Activated T-helper 1 cell treated with anti-CD3 and anti-CD28 coated beads, Interleukin-12 subunit alpha, Interleukin-12 subunit beta, Interleukin-2, Interleukin-4 antibody, amounts not matched to agents 30 ng/mL and 10 ng/mL and 1 ng/mL, durations not matched to agents 14 hours and 24 hours and 36 hours (primary cell): Measurements from ENCODE around the gene RAB29. TPM values are rescaled to one million over a fixed set of nuclear protein-coding genes. Genes with fewer than 3 reads are reported as not detected.
A peak's percentile ranks its signal among the peaks of the same experiment; 100 is the strongest.
"Not testable (repeated sequence)": the region's sequence is repeated elsewhere in the genome, so short reads cannot be mapped to it uniquely, and the experiment has no call there.

Source experiments
- DNase-seq: peaks from one replicate; pipeline ENCODE4 v3.0.0; 2021; ENCODE audit warnings: low spot score
- H3K27ac Mint-ChIP-seq: one replicate; pipeline ENCODE4 v1.8.0; 2021; ENCODE audit warnings: mild to moderate bottlenecking, mixed read lengths
- H3K27me3 Mint-ChIP-seq: one replicate; pipeline ENCODE4 v1.8.0; 2022; ENCODE audit warnings: mild to moderate bottlenecking, moderate library complexity, mixed read lengths; ENCODE audit not compliant: insufficient read depth
- H3K36me3 Mint-ChIP-seq: one replicate; pipeline ENCODE4 v1.8.0; 2021; ENCODE audit warnings: low read depth, mixed read lengths
- H3K4me1 Mint-ChIP-seq: one replicate; pipeline ENCODE4 v1.8.0; 2021; ENCODE audit warnings: low read depth, mixed read lengths
- H3K4me3 Mint-ChIP-seq: one replicate; pipeline ENCODE4 v1.8.0; 2021; ENCODE audit warnings: mild to moderate bottlenecking, moderate library complexity, mixed read lengths
- H3K9me3 Mint-ChIP-seq: one replicate; pipeline ENCODE4 v1.8.0; 2021; ENCODE audit warnings: mixed read lengths
- intact Hi-C: fragments of 100-400 bp; cut with micrococcal nuclease; formaldehyde crosslinking; loops from one replicate; pipeline ENCODE4 v1.15.1; 2024
- total RNA-seq: library from RNA; stranded (reverse); gene quantifications from 2 replicates; pipeline ENCODE4 v1.2.3, GENCODE V29; 2022

RAB29 gene
- total RNA-seq = 37.2 and 38.1 TPM in 2 replicates

DNA sequence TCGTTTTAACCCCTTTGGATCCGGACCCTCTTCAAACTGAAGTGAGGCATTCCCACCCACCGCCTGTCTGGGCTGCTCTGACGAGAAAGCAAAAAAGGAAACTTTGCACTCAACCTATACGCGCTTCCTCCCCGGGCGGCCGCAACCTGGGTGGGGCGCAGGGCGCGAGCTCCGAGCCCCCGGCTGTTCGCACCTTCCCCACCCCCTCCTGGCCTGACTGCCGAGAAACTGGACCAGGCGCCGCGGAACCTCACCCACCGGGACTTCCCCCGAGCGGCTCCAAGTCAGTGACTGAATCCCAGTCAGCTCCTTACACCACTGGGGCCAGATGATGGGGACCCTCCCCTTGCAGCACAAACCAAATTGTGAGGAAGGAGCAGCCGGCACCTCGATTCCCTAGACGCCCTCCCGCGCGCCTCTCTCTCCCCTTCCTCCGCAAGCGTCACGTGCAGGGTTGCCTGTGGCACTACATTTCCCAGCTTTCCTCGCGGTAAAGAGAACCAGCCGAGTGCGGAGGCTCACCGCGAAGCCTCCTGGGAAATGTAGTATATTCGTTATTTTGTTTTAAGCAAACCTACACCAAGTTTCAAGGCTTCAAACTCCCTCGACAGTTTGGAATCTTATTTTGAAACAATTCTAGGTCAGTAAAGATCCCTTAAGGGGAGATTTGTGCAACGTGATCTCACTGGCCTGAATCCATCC, at the start of gene RAB29:
RAB29 (minus strand) TSS at position 468 of the 702 bp plus-strand sequence. CDS start 526 bp downstream, outside the sequence.
- Mint-ChIP-seq H3K36me3 (peaks cover 27% of the 10 kb centered on the region), H3K4me3 (peak within 1 kb of the TSS; percentile 88), H3K27me3 (no peaks in the 10 kb centered on the region), H3K27ac (peak within 1 kb of the TSS; percentile 93), H3K4me1 (peaks cover 59% of the 10 kb centered on the region), H3K9me3 (no peaks in the 10 kb centered on the region)
- intact Hi-C loops = loop anchor here (1.0 to 2.0 kb wide), 4 partner anchors 38 to 143 kb away; partner anchors contain the start of genes ELK4 and SLC41A1
- DNase-seq = peak; percentile 82

DNA sequence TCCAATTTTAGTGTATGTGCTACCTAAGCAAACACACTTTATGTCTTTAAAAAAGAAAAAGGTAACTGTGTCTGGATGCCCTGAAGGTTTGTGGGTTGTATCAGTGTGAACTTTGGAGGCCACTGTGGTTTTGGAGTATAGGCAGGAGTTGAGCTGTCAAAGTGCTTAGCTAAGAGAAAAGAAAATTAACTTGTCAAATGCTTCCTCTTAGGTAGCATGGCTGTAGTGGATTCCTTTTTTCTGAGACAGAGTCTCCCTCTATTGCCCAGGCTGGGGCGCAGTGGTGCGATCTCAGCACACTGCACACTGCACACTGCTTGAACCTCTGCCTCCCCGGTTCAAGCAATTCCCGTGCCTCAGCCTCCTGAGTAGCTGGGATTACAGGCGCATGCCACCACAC, 48.9 kb upstream of the RAB29 start:
- Mint-ChIP-seq H3K27me3 (peaks cover 2% of the 10 kb centered on the region), H3K9me3 (no peaks in the 10 kb centered on the region), H3K4me3 (no peak overlapping the region), H3K4me1 (peaks cover 29% of the 10 kb centered on the region), H3K27ac (no peak overlapping the region), H3K36me3 (no peaks in the 10 kb centered on the region)
- intact Hi-C loops = no loop called here
- DNase-seq = no peak

GRCh38 chr1:205823260-205823659, 48.0 kb upstream of the RAB29 start:
- intact Hi-C loops = not testable (repeated sequence)

DNA sequence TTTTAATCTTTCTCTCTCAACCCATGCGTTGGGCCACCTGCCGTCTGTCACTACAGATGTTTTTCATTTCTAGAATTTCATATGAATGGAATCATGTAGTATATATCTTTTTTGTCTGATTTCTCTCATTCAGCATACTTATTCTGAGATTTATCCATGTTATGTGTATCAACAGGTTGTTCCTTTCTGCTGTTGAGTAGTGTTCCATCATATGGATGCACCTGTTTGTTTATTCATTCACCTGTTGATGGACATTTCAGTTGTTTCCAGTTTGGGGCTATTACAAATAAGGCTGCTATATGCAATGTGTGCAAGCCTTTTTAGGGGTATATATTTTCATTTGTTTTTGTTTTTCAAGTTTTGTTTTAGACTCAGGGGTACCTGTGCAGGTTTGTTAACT, 47.1 kb upstream of the RAB29 start:
- Mint-ChIP-seq H3K27ac (no peak overlapping the region), H3K4me3 (no peak overlapping the region), H3K36me3 (no peaks in the 10 kb centered on the region), H3K4me1 (peaks cover 29% of the 10 kb centered on the region), H3K27me3 (peaks cover 2% of the 10 kb centered on the region), H3K9me3 (no peaks in the 10 kb centered on the region)
- no peak for DNase-seq
- intact Hi-C loops = no loop called here

More at GRCh38 chr1:205823260-205823659, 48.0 kb upstream of the RAB29 start:
- peak overlapping the region; percentile 23 for H3K4me3 Mint-ChIP-seq
- not testable (repeated sequence) for H3K27me3 Mint-ChIP-seq, H3K36me3 Mint-ChIP-seq, H3K9me3 Mint-ChIP-seq, DNase-seq
- peaks cover 29% of the 10 kb centered on the region for H3K4me1 Mint-ChIP-seq
- H3K27ac Mint-ChIP-seq = peak overlapping the region; percentile 57

- no peak overlapping the region for H3K4me3 Mint-ChIP-seq
Measured at GRCh38 chr1:205817988-205818387, 42.7 kb upstream of the RAB29 start.

GRCh38 chr1:205817364-205817763, 42.1 kb upstream of the RAB29 start:
- no peak overlapping the region for H3K4me3 Mint-ChIP-seq
- H3K27ac Mint-ChIP-seq = no peak overlapping the region
- no peaks in the 10 kb centered on the region for H3K36me3 Mint-ChIP-seq
- intact Hi-C loops = no loop called here
- DNase-seq = no peak
- H3K4me1 Mint-ChIP-seq = peaks cover 18% of the 10 kb centered on the region
- H3K27me3 Mint-ChIP-seq = peaks cover 7% of the 10 kb centered on the region
- no peaks in the 10 kb centered on the region for H3K9me3 Mint-ChIP-seq

More at GRCh38 chr1:205817988-205818387, 42.7 kb upstream of the RAB29 start:
- Mint-ChIP-seq H3K9me3 (no peaks in the 10 kb centered on the region), H3K27me3 (peaks cover 7% of the 10 kb centered on the region), H3K36me3 (no peaks in the 10 kb centered on the region), H3K4me1 (peaks cover 21% of the 10 kb centered on the region), H3K27ac (no peak overlapping the region)
- no peak for DNase-seq
- intact Hi-C loops = no loop called here

- Mint-ChIP-seq H3K27ac (peak overlapping the region; percentile 85), H3K27me3 (peaks cover 7% of the 10 kb centered on the region), H3K4me3 (peak overlapping the region; percentile 94), H3K9me3 (no peaks in the 10 kb centered on the region), H3K4me1 (peaks cover 43% of the 10 kb centered on the region), H3K36me3 (peaks cover 13% of the 10 kb centered on the region)
- intact Hi-C loops = loop anchor here (1.0 kb wide), 6 partner anchors 8 to 181 kb away; partner anchors contain the start of genes ELK4, NUCKS1, PM20D1 and RAB29
- peak; percentile 7 for DNase-seq
Measured at GRCh38 chr1:205813755-205814058, 38.4 kb upstream of the RAB29 start.

GRCh38 chr1:205812878-205813754, 37.8 kb upstream of the RAB29 start, which contains the start of gene SLC41A1:
Gene SLC41A1, minus strand, starts transcription at chr1:205813198. Its CDS starts 2,757 bp downstream, at chr1:205810441.
- Mint-ChIP-seq H3K9me3 (no peaks in the 10 kb centered on the region), H3K27ac (peak within 1 kb of the TSS; percentile 85), H3K27me3 (peaks cover 7% of the 10 kb centered on the region), H3K36me3 (peaks cover 19% of the 10 kb centered on the region), H3K4me1 (peaks cover 49% of the 10 kb centered on the region), H3K4me3 (peak within 1 kb of the TSS; percentile 94)
- DNase-seq = peak; percentile 81
- intact Hi-C loops = loop anchor here (1.0 kb wide), 6 partner anchors 8 to 181 kb away; partner anchors contain the start of genes ELK4, NUCKS1, PM20D1 and RAB29

- intact Hi-C loops = no loop called here
- peak; percentile 8 for DNase-seq
- Mint-ChIP-seq H3K4me1 (peaks cover 50% of the 10 kb centered on the region), H3K27ac (peak overlapping the region; percentile 62), H3K36me3 (peaks cover 21% of the 10 kb centered on the region), H3K9me3 (no peaks in the 10 kb centered on the region), H3K4me3 (peak overlapping the region; percentile 94), H3K27me3 (peaks cover 5% of the 10 kb centered on the region)
Measured at GRCh38 chr1:205812271-205812877, 37.1 kb upstream of the RAB29 start.

GRCh38 chr1:205811660-205812059, 36.4 kb upstream of the RAB29 start:
- Mint-ChIP-seq H3K27ac (peak overlapping the region; percentile 57), H3K4me3 (peak overlapping the region; percentile 94), H3K9me3 (no peaks in the 10 kb centered on the region), H3K4me1 (peaks cover 58% of the 10 kb centered on the region), H3K27me3 (peaks cover 5% of the 10 kb centered on the region), H3K36me3 (peaks cover 22% of the 10 kb centered on the region)
- DNase-seq = no peak
- intact Hi-C loops = no loop called here

- intact Hi-C loops = no loop called here
- H3K4me1 Mint-ChIP-seq = peaks cover 68% of the 10 kb centered on the region
- peak overlapping the region; percentile 2 for H3K27ac Mint-ChIP-seq
- peaks cover 5% of the 10 kb centered on the region for H3K27me3 Mint-ChIP-seq
- H3K9me3 Mint-ChIP-seq = no peaks in the 10 kb centered on the region
- DNase-seq = no peak
- H3K36me3 Mint-ChIP-seq = peaks cover 22% of the 10 kb centered on the region
- H3K4me3 Mint-ChIP-seq = no peak overlapping the region
Measured at GRCh38 chr1:205810448-205811157, 35.3 kb upstream of the RAB29 start.

DNA sequence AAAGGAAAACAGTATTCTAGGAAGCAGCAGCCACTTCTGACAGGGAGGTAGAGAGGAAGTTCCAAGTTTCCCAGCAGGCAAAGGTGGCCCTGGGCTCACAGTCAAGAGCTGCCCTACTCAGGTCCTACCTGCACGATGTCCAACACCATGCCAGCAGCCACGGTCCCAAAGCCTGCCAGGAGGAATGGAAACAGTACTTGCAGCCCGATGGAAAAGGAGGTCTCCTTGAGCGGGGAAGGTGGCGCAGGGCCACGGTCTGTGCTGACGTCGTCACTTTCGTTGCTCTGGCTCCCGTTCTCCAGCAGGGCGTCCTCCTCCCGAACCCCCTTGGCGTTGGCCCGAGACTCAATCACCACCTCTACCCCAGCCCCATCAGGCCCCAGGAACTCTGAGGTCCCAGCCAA, 34.7 kb upstream of the RAB29 start:
- Mint-ChIP-seq H3K27me3 (peaks cover 4% of the 10 kb centered on the region), H3K27ac (no peak overlapping the region), H3K36me3 (peaks cover 22% of the 10 kb centered on the region), H3K4me1 (peaks cover 75% of the 10 kb centered on the region), H3K9me3 (no peaks in the 10 kb centered on the region), H3K4me3 (no peak overlapping the region)
- intact Hi-C loops = no loop called here
- DNase-seq = no peak
